HG03060 (cell line): ENCODE data around the gene CDKN1A.
A peak's percentile ranks its signal among the peaks of the same experiment; 100 is the strongest.

ENCODE experiments used
- ATAC-seq: cut with Tn5 transposase; IDR thresholded peaks from one replicate; pipeline ENCODE4 v1.9.1; 2021; ENCODE audit warnings: low read depth, moderate number of reproducible peaks; ENCODE audit not compliant: unreplicated experiment

Gene CDKN1A

DNA sequence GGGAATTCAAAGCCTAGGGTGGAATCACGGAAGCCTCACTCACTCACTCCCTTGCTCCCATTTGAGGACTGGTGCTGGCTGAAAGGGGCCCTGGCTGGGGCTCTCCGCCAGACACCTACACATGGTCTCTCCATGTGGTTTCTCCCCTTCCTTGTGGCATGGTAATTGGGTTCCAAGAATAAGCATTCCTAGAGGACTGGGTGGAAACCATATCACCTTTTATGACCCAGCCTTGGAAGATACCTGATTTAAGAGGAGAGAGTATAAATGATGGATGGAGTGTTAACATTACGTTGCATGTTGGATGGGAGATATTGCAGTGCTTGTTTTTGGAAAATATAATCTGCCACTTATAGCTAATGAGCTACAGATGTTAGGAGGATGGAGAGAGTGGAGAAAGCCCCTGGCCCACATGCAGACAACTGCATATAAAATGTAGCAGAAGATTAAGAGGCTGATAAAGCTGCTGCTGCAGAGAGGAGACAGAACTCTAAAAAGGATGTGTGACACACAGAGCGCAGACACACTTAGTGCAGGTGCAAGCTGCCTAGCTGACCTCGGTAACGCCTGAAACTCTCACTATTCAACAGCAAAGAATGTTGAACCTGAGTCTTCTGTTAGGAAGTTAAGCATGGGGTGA lies 23.3 kb upstream of the CDKN1A start:
- ATAC-seq: no peak

DNA sequence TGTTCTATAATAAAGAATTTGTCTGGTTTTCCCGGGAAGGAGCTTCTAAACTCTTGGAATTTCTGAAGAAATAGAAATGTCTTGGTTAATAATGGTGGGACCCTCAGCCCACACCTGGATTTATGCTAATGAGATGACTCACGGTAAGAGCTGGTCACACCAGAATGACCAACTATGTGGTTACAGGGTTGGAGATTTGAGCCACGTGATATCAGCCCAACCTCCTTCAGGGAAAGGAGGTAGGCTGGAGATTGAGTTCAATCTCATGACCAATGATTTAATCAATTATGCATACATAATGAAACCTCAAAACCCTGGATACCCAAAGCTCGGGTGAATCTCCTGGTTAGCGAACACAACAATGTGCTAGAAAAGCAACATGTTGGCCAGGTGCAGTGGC lies 22.1 kb upstream of the CDKN1A start:
- ATAC-seq: no peak

DNA sequence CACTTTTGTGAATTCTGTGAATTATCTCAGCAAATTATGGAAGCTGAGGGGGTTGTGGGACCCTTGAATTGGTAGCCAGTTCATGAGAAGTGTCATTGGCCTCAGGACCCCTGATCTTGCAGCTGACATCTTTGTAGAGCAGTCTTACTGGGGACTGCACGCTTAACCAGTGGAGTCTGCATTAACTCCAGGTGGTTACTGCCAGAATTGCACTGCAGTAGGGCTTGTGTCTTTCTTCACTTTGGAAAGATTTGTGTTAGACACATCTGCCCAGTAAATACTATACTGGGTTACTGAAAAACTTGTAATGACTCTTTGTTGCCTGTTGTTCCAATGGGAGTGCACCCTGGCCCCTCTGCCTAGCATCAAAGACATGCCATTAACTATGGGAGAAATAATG lies 21.2 kb upstream of the CDKN1A start:
- no peak for ATAC-seq

DNA sequence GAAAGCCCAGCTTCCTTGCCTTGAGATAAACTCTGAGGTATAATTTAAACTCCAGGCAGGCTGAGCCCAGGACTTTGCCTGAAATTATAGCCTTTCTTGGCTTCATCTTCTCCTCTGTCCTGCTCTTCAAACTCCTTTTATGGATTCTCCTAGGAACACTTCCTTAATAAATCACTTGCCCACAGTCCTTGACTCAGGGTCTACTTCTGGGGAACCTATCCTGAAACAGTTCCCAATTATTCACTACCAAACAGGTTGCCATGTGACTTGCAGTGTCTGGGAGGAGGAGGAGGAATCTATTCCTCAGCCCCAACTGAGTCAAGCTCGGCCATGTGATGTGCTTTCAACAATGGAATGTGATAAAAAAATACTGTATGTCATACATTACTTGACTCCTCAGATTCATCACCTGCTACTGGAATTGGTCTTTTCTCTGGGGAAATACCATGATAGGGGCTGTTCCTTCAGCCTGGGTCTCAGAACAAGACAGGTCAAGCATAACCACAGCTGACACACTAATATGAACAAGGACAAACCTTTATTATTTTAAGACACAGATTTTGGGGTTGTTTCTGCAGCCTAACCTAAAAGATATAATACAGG lies 20.5 kb upstream of the CDKN1A start:
- ATAC-seq: no peak

DNA sequence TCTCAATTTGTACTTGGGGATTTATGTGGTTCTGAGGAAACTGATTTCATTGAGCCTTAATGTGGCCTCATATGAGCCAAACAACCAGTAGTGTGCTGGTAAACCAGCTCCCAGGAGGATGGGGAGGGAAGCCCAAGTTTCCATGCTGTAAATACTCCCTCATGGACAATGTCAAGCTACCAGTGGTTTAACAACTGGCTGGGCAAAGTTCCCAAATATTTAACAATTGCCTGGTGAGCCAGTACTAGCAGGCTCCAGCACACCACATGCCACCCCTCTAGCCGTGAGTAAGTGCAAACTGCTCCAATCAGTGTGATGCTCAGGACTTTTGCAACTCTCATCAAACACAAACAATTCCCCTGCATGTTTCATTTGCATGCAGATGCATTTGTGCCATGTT lies 19.2 kb upstream of the CDKN1A start:
- no peak for ATAC-seq

DNA sequence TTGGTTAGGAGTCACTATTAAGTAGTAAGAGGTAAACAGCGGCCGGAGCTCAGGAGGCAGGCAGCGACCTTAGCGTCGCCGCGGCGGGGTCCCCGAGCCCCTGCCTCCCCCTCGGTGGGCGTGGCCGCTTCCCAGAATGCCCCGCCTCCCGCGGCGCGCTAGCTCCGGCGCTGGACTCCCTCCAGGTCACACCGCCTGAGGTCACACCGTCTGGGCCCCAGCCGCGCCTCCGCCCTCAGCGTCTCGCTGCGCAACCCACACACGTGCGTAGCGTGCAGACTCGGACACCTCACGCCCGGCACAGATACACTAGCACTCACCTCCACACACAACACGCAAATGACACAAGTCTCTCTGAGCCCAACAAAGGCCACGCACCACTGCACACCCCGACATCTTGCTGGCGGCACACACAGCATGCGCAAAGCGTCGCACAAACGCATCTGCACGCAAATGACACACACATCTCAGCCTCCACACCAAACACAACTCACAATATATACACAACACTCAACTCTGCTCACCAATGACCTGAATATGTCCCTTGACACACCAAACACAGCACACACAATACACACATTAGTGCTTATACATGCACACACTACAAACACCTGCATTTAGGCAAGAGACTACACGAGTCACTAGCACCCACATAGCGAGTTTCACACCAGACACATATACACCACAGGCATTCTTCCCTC lies 17.6 kb upstream of the CDKN1A start:
- ATAC-seq: no peak

DNA sequence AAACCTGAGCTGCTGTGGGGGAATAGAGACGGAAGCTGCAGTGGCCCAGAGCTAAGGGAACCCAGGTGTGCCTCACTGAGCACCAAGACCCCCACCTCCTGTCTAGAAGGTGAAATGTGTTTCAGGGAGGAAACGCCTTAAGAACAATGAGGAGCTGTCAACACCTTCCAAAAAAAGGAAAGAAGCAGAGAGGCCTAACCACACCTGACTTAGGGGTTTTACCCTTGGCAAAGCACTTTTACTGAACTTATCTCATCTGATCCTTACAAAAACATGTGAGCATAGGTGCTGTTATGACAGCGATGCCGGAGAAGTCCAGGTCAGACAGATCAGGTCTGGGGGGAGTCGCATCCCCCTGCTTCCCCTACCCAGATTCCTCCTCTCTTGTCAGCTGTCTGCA lies 16.1 kb upstream of the CDKN1A start:
- ATAC-seq: no peak

DNA sequence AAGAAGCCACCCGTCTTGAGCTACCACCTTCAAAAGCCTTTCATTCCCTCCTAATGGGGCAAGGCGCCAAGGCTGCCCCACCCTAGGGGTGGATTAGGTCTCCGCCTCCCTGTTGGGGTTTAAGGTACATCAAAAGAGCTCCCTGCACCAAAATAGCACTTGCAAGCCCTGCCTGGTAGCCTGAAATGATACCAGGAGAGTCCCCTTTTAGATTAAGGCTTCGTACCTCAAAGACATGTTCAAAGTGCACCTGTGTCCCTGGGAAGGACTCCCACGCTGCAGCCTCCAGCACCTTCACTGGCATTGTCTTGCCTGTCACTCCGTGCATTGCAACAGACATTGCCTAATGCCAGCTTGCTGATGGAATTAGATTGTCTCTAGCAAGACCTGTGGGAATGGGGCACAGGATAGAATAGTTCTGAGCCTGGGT lies 15.7 kb upstream of the CDKN1A start:
- ATAC-seq: no peak

DNA sequence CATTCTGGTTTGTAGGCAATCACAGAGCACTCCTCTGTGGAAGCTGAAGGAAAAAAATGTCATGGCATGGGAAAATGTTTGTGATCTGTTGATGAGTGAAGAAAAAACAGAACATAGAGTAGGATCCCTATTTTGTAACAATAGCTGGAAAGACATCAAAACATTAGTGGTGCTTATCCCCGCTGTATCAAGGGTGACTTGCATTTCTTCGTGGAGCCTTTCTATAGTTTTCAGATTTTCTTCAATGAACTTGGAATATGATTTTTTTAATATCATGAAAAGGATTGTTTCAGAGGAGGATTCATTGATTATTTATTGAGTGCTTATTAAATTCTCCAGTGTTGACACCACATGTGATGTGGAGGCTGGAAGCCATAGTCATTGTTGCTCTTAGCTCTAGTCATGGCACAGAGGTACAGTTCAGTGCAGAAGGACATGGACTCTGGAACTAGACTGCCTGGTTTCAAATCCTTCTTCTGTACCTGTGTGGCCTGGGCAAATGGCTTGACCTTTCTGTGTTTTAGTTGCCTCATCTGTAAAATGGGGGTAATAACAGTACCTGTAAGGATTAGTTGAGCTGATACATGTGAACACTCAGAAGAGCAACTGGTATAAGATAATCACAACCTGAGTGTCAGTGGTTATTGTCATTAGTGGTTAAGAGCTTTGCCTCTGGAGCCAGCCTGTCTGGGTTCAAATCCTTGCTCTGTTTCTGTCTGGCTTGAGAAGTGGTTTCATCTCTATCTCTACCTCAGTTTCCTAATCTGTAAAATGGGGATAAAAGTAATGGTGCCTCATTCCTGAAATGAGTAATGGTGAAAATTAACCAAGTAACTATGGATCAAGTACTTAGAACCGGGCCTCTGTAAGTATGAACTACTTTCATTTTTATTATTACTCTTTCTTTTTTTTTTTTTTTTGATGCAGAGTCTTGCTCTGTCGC lies 14.7 kb upstream of the CDKN1A start:
- no peak for ATAC-seq

DNA sequence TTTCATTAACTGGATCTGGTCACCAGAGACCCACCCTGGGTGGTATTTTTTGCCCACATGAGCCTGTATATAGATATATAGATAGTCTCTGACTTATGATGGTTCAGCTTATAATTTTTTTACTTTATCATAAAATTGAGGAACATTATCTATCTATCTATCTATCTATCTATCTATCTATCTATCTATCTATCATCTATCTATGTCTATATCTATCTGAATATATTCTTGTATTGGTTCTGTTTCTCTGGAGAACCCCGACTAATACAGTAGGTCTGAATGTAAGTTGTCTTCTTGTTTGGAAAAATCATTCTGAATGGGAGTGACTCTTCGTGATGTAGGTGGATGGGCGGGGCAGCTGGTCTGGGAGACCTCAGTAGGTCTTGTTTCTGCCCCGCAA lies 13.3 kb upstream of the CDKN1A start:
- ATAC-seq: no peak

DNA sequence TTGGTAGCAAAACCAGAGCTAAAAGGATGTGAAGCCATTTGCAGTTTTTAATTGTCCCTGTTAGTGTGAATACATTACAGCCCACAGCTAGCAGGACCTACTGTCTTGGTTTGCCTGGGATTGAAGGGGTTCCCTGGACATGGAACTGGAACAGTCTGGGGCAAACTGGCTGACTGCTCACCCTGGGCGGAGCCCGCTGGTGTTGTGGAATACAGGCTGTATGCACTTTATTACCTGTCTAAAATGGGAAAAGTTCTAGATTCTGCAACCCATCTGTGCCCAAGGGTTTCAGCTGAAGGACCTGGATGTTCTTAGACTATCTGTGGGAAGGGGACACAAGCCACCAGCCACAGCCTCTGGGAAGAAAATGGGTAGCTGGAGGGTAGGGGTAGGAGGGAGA lies 12.2 kb upstream of the CDKN1A start:
- no peak for ATAC-seq

DNA sequence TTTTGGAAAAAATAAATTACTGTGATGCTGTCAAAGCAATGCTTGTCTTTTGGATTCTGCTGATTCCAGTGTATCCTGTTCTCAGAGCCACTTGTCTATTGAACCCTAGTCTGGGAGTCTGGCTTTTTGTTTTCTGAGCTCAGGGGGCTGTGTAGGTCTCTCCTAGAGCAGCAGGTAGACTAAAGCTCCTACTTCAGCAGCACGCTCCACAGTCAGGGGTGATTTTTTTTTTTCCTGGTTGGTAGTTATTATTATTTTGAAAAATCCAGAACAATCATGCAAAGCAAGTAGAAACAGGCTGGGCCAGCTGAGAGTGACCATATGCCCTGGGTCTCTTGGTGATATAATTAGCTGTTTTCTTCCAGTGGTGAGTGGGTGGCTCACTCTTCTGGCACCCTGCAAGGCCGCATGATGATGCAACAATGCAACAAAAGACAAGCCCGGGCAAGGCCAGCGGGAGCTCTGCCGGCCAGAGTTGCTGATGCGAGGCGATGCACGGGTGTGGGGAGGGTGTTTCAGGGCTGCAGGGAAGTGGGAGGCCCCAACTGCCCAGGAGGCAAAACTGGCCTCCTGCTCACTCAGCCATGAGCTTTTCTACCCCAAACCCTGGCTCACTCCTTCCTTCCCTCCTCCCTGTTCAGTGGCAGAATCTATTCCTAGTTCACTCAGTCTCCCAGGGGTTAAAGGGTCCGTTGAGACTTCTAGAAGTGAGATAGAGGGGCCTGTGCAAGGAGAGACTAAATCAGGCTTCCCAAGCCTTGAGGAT lies 11.5 kb upstream of the CDKN1A start:
- peak; percentile 41 for ATAC-seq

DNA sequence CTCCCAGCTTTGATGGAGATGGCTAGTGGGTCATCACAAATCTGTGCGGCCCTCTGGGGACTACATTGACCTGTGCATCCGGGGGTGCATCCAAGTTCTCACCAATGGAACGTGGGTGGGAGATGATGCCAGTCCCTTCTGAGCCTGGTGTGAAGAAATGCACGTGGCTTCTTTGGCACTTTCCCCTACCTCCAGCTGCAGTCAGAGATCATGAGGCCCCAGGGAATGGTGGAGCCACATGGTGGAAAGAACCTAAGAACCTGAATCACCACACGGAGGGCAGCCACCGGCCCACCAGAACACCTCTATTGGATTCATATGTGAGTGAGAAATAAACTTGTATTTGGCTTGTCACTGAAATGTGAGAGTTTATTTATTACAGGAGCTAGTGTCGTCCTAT lies 9.9 kb upstream of the CDKN1A start:
- no peak for ATAC-seq

DNA sequence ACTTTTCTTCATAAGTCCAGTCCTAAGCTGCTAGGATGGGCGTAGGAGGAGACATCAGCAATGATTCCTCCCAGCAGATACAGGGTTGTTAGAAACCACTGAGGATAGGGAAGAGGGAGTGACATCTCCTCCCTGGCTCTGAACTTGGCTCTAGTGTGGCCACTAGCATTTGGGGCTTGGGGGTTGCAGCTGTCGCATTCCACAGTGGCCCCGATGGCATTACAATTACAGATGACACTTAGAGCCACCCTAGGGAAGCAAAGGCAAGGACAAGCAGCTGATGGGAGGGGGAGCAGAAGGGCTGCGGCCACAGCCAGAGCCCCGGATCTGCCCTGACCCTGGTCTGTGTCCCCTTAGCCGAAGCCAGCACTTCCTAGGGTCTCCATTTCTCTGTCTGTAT lies 9.5 kb upstream of the CDKN1A start:
- ATAC-seq: no peak

DNA sequence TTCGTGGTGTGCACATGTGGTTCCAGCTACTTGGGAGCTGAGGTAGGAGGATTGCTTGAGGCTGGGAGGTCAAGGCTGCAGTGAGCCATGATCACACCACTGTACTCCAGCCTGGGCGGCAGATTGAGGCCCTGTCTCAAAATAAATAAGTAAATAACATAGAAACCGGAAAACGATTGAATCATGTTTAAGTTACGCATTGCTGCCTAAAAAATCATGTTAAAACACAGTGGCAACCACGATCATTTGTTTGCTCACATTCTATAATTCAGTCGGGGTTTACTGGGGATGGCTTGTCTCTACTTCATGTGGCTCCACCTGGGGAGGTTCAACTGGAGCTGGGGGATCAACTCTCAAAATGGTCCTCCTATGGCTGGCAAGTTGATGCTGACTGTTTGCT lies 8.2 kb upstream of the CDKN1A start:
- no peak for ATAC-seq

DNA sequence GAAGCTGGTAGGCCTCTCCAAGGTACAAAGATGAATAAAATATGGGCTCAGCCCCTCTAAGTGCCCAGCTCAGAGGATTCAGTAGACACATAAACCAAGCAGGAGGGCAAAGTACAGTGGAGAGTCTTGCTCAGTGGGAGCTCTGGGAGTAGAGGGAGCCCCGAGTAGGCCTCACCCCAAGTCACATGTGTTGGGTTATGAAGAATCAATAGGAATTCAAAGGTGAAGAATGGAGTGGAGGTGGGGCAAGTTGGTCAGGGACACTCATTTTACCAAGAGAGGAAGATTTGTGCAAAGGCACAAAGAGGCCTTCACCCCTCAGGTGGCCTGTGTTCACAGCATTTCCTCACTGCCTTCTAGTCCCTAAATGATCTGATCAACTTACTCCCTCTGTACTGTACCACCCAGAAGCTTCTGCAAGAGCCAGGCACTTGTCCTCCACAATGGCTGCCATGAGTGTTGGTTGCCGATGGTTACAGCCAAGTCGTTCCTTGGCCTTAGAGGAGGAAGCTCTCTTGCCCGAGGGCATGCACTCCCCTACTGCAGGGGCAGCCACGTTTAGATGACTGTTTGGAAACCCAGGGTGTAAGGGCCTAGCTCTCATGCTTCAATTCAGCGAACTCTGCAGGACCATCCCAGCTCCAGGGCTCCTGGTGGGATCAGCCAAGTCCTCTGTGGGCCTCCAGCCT lies 6.7 kb upstream of the CDKN1A start:
- ATAC-seq: no peak

DNA sequence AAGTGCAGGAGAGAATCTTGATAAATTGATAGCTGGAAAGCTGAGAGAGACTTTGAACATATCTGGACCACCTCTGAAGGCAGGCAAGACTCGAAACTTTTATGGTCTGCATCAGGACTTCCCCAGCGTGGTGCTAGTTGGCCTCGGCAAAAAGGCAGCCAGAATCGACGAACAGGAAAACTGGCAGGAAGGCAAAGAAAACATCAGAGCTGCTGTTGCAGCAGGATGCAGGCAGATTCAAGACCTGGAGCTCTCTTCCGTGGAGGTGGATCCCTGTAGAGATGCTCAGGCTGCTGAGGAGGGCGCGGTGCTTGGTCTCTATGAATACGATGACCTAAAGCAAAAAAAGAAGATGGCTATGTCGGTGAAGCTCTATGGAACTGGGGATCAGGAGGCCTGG lies 4.6 kb upstream of the CDKN1A start:
- no peak for ATAC-seq

DNA sequence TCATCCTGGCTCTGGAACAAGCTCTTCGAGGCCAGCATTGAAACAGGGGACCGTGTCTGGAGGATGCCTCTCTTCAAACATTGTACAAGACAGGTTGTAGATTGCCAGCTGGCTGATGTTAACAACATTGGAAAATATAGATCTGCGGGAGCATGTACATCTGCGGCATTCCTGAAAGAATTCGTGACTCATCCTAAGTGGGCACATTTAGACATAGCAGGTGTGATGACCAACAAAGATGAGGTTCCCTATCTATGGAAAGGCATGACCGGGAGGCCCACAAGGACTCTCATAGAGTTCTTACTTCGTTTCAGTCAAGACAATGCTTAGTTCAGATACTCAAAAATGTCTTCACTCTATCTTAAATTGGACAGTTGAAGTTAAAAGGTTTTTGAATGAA lies 3.6 kb upstream of the CDKN1A start:
- ATAC-seq: no peak

DNA sequence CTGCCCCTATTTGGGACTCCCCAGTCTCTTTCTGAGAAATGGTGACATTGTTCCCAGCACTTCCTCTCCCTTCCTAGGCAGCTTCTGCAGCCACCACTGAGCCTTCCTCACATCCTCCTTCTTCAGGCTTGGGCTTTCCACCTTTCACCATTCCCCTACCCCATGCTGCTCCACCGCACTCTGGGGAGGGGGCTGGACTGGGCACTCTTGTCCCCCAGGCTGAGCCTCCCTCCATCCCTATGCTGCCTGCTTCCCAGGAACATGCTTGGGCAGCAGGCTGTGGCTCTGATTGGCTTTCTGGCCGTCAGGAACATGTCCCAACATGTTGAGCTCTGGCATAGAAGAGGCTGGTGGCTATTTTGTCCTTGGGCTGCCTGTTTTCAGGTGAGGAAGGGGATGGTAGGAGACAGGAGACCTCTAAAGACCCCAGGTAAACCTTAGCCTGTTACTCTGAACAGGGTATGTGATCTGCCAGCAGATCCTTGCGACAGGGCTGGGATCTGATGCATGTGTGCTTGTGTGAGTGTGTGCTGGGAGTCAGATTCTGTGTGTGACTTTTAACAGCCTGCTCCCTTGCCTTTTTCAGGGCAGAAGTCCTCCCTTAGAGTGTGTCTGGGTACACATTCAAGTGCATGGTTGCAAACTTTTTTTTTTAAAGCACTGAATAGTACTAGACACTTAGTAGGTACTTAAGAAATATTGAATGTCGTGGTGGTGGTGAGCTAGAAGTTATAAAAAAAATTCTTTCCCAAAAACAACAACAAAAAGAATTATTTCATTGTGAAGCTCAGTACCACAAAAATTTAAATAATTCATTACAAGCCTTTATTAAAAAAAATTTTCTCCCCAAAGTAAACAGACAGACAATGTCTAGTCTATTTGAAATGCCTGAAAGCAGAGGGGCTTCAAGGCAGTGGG lies 2.1 kb upstream of the CDKN1A start:
- ATAC-seq: no peak
